SKM-1 (cell line): ENCODE data around the gene STK38L.
"Not testable (repeated sequence)": the region's sequence is repeated elsewhere in the genome, so short reads cannot be mapped to it uniquely, and the experiment has no call there.

Experiments used
- DNase-seq: peaks from one replicate; lab custom pipeline; 2025; ENCODE audit not compliant: unreplicated experiment; lab: John Stamatoyannopoulos, UW

Gene STK38L

DNA sequence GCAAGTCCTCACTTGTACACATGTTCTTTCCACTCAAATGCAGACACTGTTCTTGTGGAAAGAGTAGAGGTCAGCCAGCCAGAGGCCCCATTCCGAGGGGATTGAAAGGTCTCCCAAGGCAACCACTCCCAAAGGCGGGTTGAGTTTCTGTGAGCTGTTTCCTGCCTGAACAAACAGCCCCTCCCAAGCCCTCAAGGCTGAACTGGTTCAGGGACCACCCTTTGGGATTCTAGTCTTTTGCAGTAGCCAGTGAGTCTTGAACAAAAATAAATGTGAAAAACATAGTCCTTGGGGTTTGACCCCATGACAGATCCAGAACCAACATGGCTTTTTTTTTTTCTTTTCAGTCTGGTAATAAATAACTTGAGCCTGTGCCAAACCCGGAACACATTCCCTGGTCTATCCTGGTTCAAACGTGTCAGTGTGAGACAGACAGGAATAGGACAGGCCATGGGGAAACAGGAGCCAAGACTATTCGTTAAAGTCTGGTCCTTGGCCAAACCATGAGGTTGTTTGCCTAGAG lies 17.6 kb upstream of the STK38L start:
- DNase-seq, result no peak

DNA sequence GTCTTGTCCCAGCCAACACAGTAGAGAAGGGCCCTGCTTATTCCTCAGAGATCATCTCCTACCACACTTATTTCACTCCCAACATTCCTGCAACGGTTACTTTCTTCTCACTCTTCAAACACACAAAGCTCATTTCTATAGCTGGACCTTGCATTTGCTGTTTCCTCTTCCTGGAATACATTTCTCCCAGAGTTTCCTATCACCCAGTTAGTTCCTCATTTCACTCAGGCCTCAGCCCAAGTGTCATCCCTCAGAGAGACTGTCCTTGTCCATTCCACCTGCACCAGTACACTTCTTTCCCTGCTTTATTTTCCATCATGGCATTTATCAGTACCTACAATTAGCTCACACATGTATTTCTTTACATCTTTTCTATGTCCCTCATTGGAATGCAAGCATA lies 14.7 kb upstream of the STK38L start:
- no peak for DNase-seq

DNA sequence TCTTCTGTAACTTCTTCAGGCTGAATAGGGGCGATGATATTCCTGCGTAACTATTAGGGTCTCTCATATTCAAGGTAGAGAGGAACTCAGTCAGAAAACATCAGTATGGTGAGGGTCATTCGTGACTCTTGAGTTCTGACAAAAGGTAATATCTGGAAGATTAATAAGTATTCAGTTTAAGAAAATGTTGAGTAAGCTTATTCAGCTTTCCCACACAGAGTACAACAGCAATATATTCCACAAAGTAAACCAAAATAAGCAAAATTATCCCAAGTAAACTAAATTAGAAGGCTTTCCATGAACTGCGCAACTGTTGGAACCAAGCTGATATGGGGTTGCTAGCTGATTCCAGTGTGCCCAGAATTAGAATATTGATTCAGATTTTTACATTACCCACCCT lies 12.7 kb upstream of the STK38L start:
- DNase-seq, result not testable (repeated sequence)

DNA sequence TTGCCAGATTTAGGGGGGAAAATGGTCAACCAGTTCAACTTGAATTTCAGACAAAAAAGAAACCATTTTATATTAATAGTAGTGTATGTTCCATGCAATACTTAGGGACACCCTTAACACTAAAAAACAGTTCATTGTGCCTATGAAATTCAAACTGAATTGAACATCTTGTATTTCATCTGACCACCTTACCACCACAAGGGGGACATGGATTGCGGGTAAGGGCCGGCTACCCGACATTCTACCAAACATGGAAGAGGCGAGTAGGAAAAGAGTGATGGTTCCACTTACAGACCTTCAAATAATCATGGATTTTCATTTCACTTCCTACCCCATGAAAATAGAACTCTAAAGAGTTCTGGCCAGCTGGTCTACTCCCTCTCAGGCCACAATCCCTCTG lies 10.3 kb upstream of the STK38L start:
- no peak for DNase-seq

DNA sequence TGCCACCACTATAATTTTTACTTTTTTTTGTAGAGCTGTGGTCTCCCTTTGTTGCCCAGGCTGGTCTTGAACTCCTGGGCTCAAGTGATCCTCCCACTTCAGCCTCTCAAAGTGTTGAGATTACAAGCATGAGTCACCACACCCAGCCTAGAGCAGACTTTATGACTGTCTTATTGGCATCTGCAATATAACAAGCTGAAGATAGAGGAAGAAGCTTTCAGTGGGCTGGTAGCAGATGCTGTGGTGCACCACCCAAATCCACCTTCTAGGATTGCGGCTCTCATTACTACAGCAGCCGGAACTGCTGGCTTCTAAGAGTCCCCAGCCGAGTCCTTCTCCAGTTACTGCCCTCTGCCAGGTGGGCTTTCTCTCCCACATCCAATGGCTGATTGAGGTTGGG lies 7.6 kb upstream of the STK38L start:
- DNase-seq, result no peak

DNA sequence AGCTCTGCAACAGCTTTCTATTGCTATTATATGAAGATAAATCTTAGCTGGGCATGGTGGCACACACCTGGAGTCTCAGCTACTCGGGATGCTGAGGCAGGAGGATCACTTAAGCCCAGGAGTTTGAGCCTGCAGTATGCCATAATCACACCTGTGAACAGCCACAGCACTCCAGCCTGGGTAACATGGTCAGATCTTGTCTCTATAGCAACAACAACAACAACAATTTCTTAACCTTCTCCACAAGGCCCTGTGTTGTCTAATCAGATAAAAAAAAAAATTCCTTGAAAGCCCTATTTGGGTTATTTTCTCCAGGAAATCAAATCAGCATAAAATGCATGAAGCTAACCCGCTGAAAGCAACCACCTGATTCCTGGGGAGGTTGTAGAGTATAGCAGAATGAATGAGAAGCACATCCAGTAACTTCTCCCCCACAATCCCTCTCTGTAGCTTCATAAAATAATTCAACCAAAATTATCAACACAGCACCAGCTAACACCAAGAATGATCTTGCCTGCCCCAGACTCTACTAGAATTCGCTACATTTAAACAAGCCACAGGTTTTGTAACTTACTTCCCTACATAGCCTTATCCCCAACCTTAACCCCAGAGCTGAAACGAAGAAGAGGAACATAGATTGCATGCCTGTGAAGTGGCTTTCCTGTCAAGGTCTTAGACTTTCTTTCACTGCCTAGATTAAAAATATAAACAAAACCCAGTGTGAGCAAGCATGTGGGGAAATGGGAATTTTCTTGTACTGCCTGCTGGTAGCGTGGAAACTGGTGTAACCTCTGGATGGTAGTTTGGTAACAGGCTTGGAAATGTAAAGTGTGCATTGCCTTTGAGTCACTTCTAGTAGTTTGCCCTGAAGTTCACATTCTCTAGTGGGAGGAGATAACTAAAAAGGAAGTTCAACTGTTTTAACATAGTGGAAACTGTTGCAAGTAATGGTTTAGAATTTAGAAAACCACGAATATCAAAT lies 6.0 kb upstream of the STK38L start:
- DNase-seq, result peak; percentile 71

DNA sequence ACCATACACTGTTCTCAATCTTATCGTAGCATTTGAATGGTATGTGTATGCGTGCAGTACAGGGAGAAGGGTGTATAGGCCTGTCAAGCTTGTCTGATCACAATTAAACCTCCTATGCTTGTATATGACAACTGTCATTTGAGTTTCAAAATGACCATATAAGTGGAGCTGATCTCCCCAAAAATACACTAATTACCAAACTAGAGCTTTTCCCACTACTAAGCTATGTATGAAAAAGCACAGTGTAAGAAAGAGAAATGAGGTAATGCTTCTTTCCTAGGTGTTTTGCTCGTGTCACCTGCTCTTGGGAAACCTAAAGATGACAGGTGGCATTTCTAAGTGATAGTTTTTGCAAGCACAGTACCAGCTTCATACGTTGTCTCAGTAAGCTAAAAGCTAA lies 1.1 kb upstream of the STK38L start:
- DNase-seq, result no peak

DNA sequence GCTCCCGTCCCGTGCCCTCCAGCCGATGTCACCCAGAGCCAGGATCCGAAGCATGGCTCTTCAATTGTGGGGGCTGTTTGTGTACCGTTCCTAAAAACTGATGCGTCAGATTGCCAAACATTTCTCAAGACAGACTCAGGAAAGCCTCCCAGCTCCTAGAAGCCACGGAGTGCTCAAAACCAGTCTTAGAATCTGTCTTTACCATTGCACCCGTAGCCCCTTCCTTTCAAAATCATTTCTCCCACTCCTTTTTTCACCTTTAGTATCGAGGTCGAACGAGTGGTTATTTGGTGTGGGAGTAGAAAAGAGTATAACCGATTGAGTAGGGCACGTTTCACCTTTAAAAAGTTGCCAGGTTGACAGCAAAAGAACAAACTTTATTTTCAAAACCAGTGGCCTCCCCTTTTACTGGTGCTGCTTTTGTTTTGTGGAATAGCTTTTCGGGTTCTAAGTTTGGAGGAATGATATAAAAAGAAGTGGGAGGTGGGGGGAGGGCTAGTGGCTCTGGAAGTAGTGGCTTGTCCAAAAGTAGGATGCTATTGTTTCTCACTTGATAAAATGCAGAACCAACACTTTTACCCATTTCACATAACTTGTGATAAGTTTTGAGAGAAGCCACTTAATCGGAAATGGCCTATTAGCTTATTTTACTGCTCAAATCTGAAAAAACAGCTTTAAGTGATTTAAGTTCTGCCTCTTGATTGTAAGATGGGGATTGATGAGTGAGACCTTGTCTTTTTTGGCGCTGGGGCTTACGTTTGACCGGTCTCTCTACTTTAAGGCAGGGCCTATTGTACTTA lies 803 bp downstream of the STK38L start:
- no peak for DNase-seq

DNA sequence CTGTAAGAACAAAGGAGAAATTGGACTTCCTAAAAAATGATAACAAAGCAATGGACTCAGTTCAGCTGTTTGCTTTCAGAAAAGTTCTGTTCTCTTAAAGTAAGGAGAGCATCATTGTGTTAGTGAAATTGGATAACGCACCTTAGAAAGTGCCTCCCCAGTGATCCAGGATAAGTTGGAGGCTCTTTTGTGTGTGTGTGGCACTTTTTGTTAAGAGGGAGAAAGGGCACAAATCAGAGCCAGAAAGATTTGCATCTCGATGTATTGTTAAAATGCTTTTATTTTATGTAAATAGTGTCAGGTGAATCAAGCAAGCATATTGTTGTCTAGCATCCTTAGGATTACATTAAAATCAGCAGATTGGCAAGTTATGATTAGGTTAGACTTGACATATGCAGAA lies 2.1 kb downstream of the STK38L start:
- no peak for DNase-seq

DNA sequence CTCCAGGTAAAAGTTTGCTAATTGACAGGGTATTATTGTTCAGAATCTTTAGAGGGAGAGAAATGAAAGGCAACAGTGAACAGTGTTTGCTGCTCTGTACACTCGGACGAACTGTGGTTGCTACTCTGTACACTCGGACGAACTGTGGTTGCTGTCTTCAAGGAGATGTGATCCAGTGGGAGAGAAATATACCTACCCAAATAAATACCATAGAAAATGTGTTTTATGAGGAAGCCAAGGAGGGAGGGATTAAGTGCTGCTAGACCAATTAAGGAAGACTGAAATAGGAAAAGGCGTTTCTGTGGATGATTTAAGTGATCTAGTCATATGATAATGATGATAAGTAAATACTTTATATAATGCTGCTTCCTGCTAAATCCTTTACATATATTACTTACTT lies 2.7 kb downstream of the STK38L start:
- DNase-seq, result no peak

DNA sequence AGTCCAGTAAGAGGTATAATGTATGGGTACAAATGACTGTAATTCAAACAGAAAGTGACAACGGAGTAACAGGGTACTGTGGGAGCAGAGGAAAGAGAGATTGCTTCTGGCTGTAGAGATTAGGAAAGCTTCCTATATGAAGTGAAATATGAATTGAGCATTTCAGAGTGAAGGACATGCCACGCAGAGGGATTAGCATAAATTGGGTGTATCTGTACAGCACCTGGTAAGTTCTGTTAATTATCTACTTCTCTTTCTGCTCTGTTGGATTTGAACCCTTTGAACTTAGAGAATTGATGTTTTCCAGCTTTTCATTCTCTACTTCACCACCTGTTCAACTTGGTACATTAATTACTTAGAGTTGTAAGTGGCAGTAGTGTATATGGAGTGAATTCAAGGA lies 8.8 kb downstream of the STK38L start:
- DNase-seq, result no peak

DNA sequence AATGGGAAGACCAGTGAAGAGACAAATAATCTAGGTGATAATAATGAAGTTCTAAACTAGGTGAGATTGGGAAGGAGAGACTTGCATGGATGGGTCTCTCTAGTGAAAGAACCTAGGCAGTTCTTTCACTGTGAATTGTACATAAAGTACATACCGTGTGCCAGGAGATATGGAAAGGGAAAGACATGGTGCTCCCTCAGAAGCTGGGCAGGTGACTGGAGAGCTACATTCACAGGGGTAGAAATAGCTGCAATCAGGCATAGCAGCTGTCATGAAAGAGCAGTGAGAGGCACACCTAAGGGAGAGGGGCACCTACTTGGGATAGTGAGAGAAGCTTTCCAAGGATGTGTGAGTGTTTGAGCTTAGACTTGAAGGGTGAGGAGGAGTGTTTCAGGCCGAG lies 9.3 kb downstream of the STK38L start:
- no peak for DNase-seq

DNA sequence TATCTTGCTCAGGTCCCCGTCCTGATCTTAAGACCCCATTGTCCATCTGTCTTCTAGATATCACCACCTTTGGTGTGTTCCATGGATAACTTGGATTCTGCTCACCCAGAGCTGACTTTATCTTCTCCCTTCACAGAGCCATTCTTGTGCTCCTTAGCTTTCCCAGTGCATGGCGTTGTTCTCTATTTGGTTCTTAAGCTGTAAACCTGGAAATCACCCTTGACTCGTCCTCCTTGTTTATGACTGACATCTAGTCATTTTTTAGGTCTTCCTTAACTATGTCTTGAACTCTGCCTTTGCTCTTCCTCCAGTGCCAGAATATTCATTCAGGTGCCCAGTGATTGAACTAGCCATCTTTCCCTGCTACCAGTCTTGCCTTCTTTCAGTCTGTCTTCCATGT lies 11.7 kb downstream of the STK38L start:
- DNase-seq, result no peak

DNA sequence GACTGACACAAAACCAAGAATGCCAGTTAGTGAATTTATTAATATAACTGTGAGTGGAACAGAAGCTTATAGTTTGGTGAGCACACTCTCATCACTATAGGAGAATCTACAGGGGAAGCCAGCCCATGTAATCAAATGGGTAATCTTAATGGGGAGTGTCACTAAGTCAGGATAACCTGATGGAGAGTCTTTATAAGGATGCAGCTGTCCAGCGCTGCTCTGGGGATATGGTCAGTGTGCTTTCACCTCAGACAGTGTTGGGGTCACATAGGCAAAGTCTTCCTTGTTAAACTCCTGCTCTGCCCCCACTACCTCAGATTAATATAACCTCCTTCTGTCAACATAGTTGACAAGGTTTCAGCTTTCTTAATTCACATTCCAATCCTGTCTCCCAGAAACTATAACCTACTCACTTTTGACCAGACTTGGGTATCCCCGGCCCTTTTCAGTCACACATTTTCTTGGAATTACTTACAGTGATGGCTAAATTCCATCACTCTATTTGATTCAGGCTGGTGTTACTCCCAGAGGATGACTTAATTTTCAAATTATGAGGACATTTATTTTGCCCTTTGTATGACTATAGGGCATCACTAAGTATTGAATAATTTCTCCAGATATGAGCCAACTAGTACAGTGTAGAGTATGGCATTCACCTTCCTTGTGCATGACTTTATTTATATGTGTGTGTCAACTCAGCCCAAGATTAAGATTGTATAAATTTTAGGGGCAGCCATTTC lies 13.2 kb downstream of the STK38L start:
- DNase-seq, result no peak

DNA sequence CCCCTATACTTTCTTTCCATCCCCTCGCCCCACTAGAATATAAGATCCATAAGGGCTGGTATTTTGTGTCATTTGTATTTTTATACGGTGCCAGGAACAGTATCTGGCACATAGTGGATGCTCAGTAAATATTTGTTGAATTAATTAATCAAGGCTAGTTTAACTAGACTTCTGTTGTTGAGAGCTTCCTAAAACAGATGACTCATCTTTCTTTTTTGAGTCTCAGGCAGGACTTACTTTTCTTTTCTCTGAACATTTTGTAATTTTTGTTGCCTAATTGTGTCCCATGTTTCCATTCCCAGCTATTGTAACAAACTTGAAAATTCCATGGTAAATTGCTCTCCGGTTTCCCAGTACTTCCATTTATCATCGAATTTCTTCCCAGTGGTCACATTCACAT lies 16.7 kb downstream of the STK38L start:
- no peak for DNase-seq

DNA sequence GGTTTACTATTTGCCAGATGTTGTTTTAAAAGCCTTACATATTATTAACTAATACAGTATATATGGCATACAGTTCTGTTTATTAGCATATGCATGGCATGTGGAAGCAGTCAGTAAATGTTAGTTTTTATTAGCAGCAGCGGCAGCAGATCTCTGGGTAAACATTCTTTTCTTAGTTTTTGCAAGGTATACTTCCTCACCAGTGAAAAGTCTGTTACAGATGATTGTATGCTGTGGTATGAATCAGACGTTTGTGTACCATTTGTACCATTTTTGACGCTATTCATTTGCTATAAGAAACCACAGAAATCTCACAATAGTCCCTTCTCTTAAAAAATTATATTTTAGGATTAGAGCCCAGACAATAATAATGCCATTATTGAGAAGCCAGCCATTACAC lies 17.8 kb downstream of the STK38L start:
- no peak for DNase-seq

DNA sequence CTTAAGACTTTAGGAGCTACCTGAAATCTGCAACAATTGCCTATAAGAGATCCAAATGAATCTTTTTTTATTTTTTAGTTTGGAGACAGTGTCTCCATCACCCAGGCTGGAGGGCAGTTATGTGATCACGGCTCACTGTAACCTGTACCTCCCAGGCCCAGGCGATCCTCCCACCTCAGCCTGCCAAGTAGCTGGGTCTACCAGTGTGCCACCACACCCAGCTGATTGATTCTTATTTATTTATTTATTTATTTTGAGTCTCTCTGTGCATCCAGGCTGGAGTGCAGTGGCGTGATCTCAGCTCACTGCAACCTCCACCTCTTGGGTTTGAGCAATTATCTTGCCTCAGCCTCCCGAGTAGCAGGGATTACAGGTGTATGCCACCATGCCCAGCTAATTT lies 26.1 kb downstream of the STK38L start:
- no peak for DNase-seq

DNA sequence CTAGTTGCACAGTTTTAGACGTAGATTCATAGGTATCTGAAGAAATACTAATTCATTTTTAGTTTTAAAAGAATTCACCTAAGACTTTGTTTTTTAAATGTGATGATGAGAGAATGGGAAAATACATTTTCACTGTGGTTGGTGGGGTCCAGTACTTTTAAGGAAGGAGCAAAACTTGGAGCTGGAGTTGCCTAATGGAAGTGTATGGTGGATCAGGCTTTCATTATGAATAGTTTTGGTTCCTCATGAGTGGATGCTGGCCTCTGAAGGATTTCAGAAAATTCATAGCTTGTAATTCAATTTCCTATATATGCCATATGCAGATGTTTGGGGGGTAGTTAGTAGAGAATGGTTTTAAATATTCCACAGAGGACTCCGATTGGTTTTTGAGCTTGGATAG lies 27.1 kb downstream of the STK38L start:
- DNase-seq, result no peak

DNA sequence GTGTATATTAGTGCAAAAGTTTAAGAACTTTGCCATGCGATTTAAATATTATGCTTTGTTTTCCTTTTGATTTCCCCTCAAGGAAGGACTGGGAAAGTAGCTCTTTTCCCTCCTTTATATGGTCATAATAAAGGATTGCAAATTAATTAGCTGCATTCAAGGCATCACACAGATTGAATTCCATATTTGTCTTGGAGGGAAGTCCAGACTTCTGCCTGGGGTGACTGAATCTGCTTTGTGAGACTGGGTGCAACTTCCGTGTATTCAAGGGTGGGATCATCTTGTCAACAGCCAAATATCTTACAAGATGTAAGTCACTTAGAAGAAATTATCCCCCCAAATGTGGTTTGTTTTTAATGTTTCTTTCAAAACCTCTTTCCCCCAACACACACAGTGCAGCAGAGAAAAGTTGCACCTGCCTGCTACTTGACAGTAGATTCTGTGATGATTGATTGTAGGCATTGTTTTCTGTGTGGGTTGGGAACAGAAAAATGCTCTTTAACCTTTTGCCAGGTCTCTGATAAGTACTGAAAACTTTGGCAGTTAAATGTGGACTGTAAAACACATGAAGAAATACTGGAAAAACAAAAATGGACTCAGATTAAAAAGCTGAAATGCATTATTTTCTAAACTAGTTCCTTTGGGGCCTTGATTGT lies 28.4 kb downstream of the STK38L start:
- no peak for DNase-seq

DNA sequence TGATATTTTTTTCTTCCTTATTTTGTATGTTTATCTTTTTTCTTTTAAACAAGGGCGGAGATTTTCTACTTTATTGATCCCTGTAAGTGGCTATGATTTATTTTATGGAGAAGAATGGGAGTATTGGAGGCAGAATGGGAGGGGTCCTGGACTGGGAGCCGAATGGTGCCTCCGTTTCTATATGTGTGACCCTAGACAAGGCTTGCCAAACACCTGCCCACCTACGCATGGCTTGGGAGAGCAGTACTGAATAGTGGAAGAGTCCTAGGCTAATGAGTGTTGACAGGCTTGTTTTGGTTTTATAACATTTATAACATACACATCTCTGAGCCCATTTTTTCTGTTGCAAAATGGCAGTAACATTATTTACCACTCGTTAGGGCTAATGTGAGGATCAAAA lies 29.0 kb downstream of the STK38L start:
- no peak for DNase-seq

DNA sequence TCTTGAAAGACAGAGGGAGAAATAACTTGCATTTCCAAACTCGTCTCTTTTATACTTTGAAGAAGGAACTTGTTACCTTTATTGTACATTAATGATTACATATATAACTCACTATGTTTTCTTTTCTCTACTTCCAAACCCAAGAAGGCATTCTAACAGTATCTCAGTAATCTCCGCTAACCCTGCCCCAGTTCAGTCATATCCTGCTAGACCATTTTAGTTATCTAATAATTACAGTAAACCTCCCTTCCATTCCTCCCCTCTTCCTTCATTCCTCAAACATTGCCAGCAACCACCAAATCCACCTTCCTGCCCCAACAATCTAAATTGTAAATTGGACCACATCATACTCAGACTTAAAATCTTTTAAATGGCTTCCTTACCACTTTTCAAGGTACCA lies 30.6 kb downstream of the STK38L start:
- DNase-seq, result no peak
